SJSA1 (cell line): ENCODE measurements around the gene CSRP3. TPM values are rescaled to one million over a fixed set of nuclear protein-coding genes. Genes with fewer than 3 reads are reported as not detected.

ENCODE experiments used
- DNase-seq, 2 experiments: peaks; one replicate each; pipeline ENCODE4 v3.0.0-alpha.2; 2015 to 2020; ENCODE audit warnings: low spot score in 2 of 2, low read depth in 1 of 2
- H3K27ac ChIP-seq: fragments of 250-450 bp; sonication (Bioruptor Pico); 2 replicates; pipeline ENCODE4 v1.5.1; 2020; ENCODE audit warnings: mild to moderate bottlenecking, moderate library complexity
- H3K27me3 ChIP-seq: fragments of 250-450 bp; sonication (Bioruptor Pico); replicated peaks from 2 replicates; pipeline ENCODE4 v1.5.1; 2020; ENCODE audit warnings: mild to moderate bottlenecking, moderate library complexity
- H3K36me3 ChIP-seq: fragments of 250-450 bp; sonication (Bioruptor Pico); 2 replicates; pipeline ENCODE4 v1.5.1; 2020; ENCODE audit warnings: mild to moderate bottlenecking
- H3K4me1 ChIP-seq: fragments of 250-450 bp; sonication (Bioruptor Pico); replicated peaks from 2 replicates; pipeline ENCODE4 v1.6.1; 2021; ENCODE audit warnings: mild to moderate bottlenecking
- H3K4me3 ChIP-seq: fragments of 250-450 bp; sonication (Bioruptor Pico); 2 replicates; pipeline ENCODE4 v1.5.1; 2020; ENCODE audit warnings: mild to moderate bottlenecking
- H3K9me3 ChIP-seq: fragments of 250-450 bp; sonication (Bioruptor Pico); replicated peaks from 2 replicates; pipeline ENCODE4 v1.5.1; 2020; ENCODE audit warnings: mild to moderate bottlenecking
- total RNA-seq: library from RNA; depleted of rRNA; stranded (reverse); fragments of >200 nt; shearing (Covaris generic); gene quantifications from 2 replicates; pipeline ENCODE4 v1.2.3, GENCODE V29; 2014

Gene CSRP3
- total RNA-seq, 1 experiment from 2014 or later = not detected

- H3K9me3 ChIP-seq = no peaks in the 10 kb centered on the region
- DNase-seq = no peak
- H3K27me3 ChIP-seq = no peaks in the 10 kb centered on the region
- H3K4me3 ChIP-seq = no peak overlapping the region
- no peaks in the 10 kb centered on the region for H3K4me1 ChIP-seq
- no peak overlapping the region for H3K27ac ChIP-seq
- H3K36me3 ChIP-seq = no peaks in the 10 kb centered on the region
These were observed 14.5 kb downstream of the CSRP3 start for GRCh38 chr11:19187114-19187832.

GRCh38 chr11:19185516-19186052 lies 16.2 kb downstream of the CSRP3 start:
- no peaks in the 10 kb centered on the region for H3K27me3 ChIP-seq
- no peak overlapping the region for H3K4me3 ChIP-seq
- H3K4me1 ChIP-seq = no peaks in the 10 kb centered on the region
- no peak for DNase-seq
- H3K9me3 ChIP-seq = no peaks in the 10 kb centered on the region
- H3K36me3 ChIP-seq = no peaks in the 10 kb centered on the region
- no peak overlapping the region for H3K27ac ChIP-seq

- H3K36me3 ChIP-seq = no peaks in the 10 kb centered on the region
- no peaks in the 10 kb centered on the region for H3K27me3 ChIP-seq
- DNase-seq = no peak
- no peak overlapping the region for H3K27ac ChIP-seq
- H3K4me3 ChIP-seq = no peak overlapping the region
- no peaks in the 10 kb centered on the region for H3K9me3 ChIP-seq
- no peaks in the 10 kb centered on the region for H3K4me1 ChIP-seq
These were observed 16.7 kb downstream of the CSRP3 start for GRCh38 chr11:19185036-19185435.

GRCh38 chr11:19183646-19184045 lies 18.1 kb downstream of the CSRP3 start:
- no peaks in the 10 kb centered on the region for H3K36me3 ChIP-seq
- no peak overlapping the region for H3K4me3 ChIP-seq
- no peaks in the 10 kb centered on the region for H3K27me3 ChIP-seq
- no peaks in the 10 kb centered on the region for H3K9me3 ChIP-seq
- no peaks in the 10 kb centered on the region for H3K4me1 ChIP-seq
- DNase-seq = no peak
- no peak overlapping the region for H3K27ac ChIP-seq

GRCh38 chr11:19181531-19182261 lies 20.1 kb downstream of the CSRP3 start:
- Histone ChIP-seq H3K27ac (no peak overlapping the region), H3K4me1 (no peaks in the 10 kb centered on the region), H3K27me3 (no peaks in the 10 kb centered on the region), H3K36me3 (no peaks in the 10 kb centered on the region), H3K4me3 (no peak overlapping the region), H3K9me3 (no peaks in the 10 kb centered on the region)
- no peak for DNase-seq

GRCh38 chr11:19176629-19177186 lies 25.1 kb downstream of the CSRP3 start:
- H3K4me3 ChIP-seq = no peak overlapping the region
- no peaks in the 10 kb centered on the region for H3K4me1 ChIP-seq
- no peak overlapping the region for H3K27ac ChIP-seq
- H3K9me3 ChIP-seq = no peaks in the 10 kb centered on the region
- H3K27me3 ChIP-seq = no peaks in the 10 kb centered on the region
- DNase-seq = no peak
- H3K36me3 ChIP-seq = no peaks in the 10 kb centered on the region

GRCh38 chr11:19173964-19174638 lies 27.7 kb downstream of the CSRP3 start:
- Histone ChIP-seq H3K9me3 (no peaks in the 10 kb centered on the region), H3K4me1 (no peaks in the 10 kb centered on the region), H3K36me3 (no peaks in the 10 kb centered on the region), H3K4me3 (no peak overlapping the region), H3K27ac (no peak overlapping the region), H3K27me3 (no peaks in the 10 kb centered on the region)
- no peak for DNase-seq

GRCh38 chr11:19173004-19173689 lies 28.6 kb downstream of the CSRP3 start:
- no peak overlapping the region for H3K27ac ChIP-seq
- H3K27me3 ChIP-seq = no peaks in the 10 kb centered on the region
- DNase-seq = no peak
- no peaks in the 10 kb centered on the region for H3K36me3 ChIP-seq
- H3K4me1 ChIP-seq = no peaks in the 10 kb centered on the region
- H3K9me3 ChIP-seq = no peaks in the 10 kb centered on the region
- no peak overlapping the region for H3K4me3 ChIP-seq

- no peak for DNase-seq
- H3K27me3 ChIP-seq = no peaks in the 10 kb centered on the region
- no peak overlapping the region for H3K27ac ChIP-seq
- no peaks in the 10 kb centered on the region for H3K36me3 ChIP-seq
- H3K4me3 ChIP-seq = no peak overlapping the region
- H3K4me1 ChIP-seq = no peaks in the 10 kb centered on the region
- H3K9me3 ChIP-seq = no peaks in the 10 kb centered on the region
These were observed 33.7 kb downstream of the CSRP3 start for GRCh38 chr11:19168090-19168489.

- Histone ChIP-seq H3K27ac (no peak overlapping the region), H3K4me1 (no peaks in the 10 kb centered on the region), H3K27me3 (no peaks in the 10 kb centered on the region), H3K4me3 (no peak overlapping the region), H3K36me3 (no peaks in the 10 kb centered on the region), H3K9me3 (no peaks in the 10 kb centered on the region)
- no peak for DNase-seq
These were observed 36.9 kb downstream of the CSRP3 start for GRCh38 chr11:19164881-19165280.

- Histone ChIP-seq H3K27ac (no peak overlapping the region), H3K4me3 (no peak overlapping the region)
- no peak for DNase-seq
These were observed 37.4 kb downstream of the CSRP3 start for GRCh38 chr11:19164230-19164855.

GRCh38 chr11:19163617-19164016 lies 38.2 kb downstream of the CSRP3 start:
- Histone ChIP-seq H3K36me3 (no peaks in the 10 kb centered on the region), H3K27me3 (no peaks in the 10 kb centered on the region), H3K27ac (no peak overlapping the region), H3K4me1 (no peaks in the 10 kb centered on the region), H3K9me3 (no peaks in the 10 kb centered on the region), H3K4me3 (no peak overlapping the region)
- DNase-seq = no peak

More at GRCh38 chr11:19164230-19164855, 37.4 kb downstream of the CSRP3 start:
- Histone ChIP-seq H3K9me3 (no peaks in the 10 kb centered on the region), H3K27me3 (no peaks in the 10 kb centered on the region), H3K4me1 (no peaks in the 10 kb centered on the region), H3K36me3 (no peaks in the 10 kb centered on the region)

GRCh38 chr11:19162951-19163505 lies 38.8 kb downstream of the CSRP3 start:
- no peak for DNase-seq
- H3K36me3 ChIP-seq = no peaks in the 10 kb centered on the region
- H3K27ac ChIP-seq = no peak overlapping the region
- no peak overlapping the region for H3K4me3 ChIP-seq
- H3K9me3 ChIP-seq = no peaks in the 10 kb centered on the region
- H3K4me1 ChIP-seq = no peaks in the 10 kb centered on the region
- no peaks in the 10 kb centered on the region for H3K27me3 ChIP-seq
